Breast epithelium (tissue), 3 donors: ENCODE measurements around the gene DMWD.

Experiments used
- CTCF ChIP-seq, 3 donors: fragments of 450-650 bp; IDR thresholded peaks; one replicate each; pipeline ENCODE4 v1.5.1; 2016 to 2017; ENCODE audit warnings: antibody characterized with exemption in 3 of 3, mild to moderate bottlenecking in 3 of 3, moderate library complexity in 3 of 3
- POLR2A ChIP-seq: fragments of 450-650 bp; IDR thresholded peaks from one replicate; pipeline ENCODE4 v1.6.1; 2016; ENCODE audit warnings: antibody characterized with exemption, mild to moderate bottlenecking, moderate library complexity
- POLR2AphosphoS5 ChIP-seq, 3 donors: sonication (generic); formaldehyde crosslinking; IDR thresholded peaks; one replicate each; pipeline ENCODE4 v1.6.1; 2017; ENCODE audit warnings: antibody characterized with exemption in 3 of 3

GRCh38 chr19:45753548-45753947 lies 39.1 kb downstream of the DMWD start:
- TF ChIP-seq CTCF (IDR thresholded peaks at IDR 0.05) (no peak), POLR2A (no peak), POLR2AphosphoS5 (IDR thresholded peaks at IDR 0.05) (no peak)
